GM18517 (cell line): ENCODE data around the gene IFT22.
"Not testable (repeated sequence)": the region's sequence is repeated elsewhere in the genome, so short reads cannot be mapped to it uniquely, and the experiment has no call there.

Experiments
- ATAC-seq: cut with Tn5 transposase; IDR thresholded peaks from one replicate; pipeline ENCODE4 v1.9.1; 2021; ENCODE audit warnings: mild to moderate bottlenecking, moderate library complexity; ENCODE audit not compliant: unreplicated experiment

The IFT22 gene

GRCh38 chr7:101280912-101281311 is 40.7 kb downstream of the IFT22 start:
- not testable (repeated sequence) for ATAC-seq

GRCh38 chr7:101278461-101279292 is 42.9 kb downstream of the IFT22 start:
- ATAC-seq, result no peak

GRCh38 chr7:101277155-101277554 is 44.5 kb downstream of the IFT22 start:
- no peak for ATAC-seq

DNA sequence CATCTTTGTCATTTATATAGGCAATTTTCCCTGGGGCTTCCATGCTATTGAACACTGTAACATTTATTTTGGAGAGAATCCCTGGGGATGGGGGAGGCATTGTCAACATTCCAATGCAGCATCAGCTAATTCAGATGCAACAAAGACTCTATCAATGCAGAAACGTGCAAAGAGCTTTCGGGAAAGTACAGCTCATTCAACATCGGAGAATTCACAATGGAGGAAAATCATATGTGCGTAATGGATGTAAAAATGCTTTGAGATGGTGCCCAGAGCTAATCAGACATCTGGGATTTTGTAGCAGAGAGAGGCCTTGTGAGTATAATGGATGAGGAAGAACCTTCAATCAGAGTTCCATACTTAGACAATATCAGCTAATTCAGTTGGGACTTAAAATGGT is 48.4 kb downstream of the IFT22 start:
- no peak for ATAC-seq

GRCh38 chr7:101271021-101271420 is 50.6 kb downstream of the IFT22 start:
- no peak for ATAC-seq

- ATAC-seq, result no peak
These were observed 51.9 kb downstream of the IFT22 start for GRCh38 chr7:101269664-101270063.

DNA sequence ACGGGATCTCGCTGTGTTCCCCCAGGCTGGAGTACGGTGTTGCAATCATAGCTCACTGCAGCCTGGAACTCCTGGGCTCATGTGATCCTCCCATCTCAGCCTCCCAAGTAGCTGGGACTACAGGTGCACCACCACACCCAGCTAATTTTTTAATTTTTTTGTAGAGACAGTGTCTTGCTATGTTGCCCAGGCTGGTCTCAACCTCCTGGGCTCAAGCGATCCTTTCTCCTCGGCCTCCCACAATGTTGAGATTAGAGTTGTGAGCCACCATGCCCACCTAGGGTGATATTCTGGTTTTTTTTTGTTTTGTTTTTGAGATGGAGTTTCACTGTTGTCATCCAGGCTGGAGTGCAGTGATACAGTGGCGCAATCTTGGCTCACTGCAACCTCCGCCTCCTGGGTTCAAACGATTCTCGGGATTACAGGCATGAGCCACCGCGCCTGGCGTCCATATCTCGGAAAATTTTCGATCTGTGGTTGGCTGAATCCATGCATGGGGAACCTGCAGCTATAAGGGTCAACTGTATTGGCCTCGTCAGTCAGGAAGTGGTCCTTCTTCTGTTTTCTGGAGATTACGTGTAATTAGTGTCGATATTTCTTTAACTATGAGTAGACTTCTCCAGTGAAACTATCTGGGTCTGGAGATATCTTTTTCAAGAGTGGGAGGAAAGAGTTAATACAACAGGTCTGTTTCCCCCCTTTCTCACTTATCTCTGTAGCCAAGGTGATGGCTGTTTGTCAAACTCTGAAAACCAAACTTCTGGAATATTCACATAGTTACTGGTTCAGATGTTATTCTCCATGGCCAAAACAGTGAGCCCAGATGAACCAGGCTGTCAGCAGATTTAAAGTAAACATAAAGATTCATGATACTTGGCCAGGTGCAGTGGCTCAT is 55.7 kb downstream of the IFT22 start:
- no peak for ATAC-seq

GRCh38 chr7:101264102-101264706 is 57.4 kb downstream of the IFT22 start:
- ATAC-seq, result not testable (repeated sequence)
